22Rv1 (cell line): ENCODE results near the gene ZNF862.

Source experiments
- CTCF ChIP-seq: fragments of 450-650 bp; IDR thresholded peaks from 2 replicates; pipeline ENCODE4 v1.5.1; 2017; ENCODE audit warnings: mild to moderate bottlenecking
- ZFX ChIP-seq: fragments of 450-650 bp; IDR thresholded peaks from 2 replicates; pipeline ENCODE4 v1.6.1; 2017; ENCODE audit warnings: antibody characterized with exemption, borderline replicate concordance

- TF ChIP-seq CTCF: no peak
- TF ChIP-seq ZFX: no peak
Measured at GRCh38 chr7:149850716-149851115, 12.5 kb downstream of the ZNF862 start.
